ENCODE data around the gene LOX. TPM values are rescaled to one million over a fixed set of nuclear protein-coding genes. Genes with fewer than 3 reads are reported as not detected.
A peak's percentile ranks its signal among the peaks of the same experiment; 100 is the strongest.

The LOX gene
- total and polyA plus RNA-seq, 9 of the 15 experiments (the other 6 are each of a cell fraction or from before 2014, with no cell fraction given), result 0.06 to 0.09 TPM; not detected in 7

- peak; percentile 19 for TF ChIP-seq CCNT2 (IDR thresholded peaks at IDR 0.05; ENCODE audit: borderline replicate concordance, extremely low read depth, insufficient read length, low read depth, low read length)
- TF ChIP-seq DPF2 (IDR thresholded peaks at IDR 0.05), result peak; percentile 76
- no peak for TF ChIP-seq MEIS2 (IDR thresholded peaks at IDR 0.05; ENCODE audit: partially characterized antibody)
- no peak for TF ChIP-seq SETDB1 (IDR thresholded peaks at IDR 0.05; ENCODE audit: low read length)
- TF ChIP-seq ZNF165 (CRISPR knock-in tag; IDR thresholded peaks at IDR 0.05; ENCODE audit: borderline replicate concordance), result no peak
- TF ChIP-seq POLR2H (tag; IDR thresholded peaks at IDR 0.05; ENCODE audit: low read depth), result no peak
- TF ChIP-seq TRIM28 (IDR thresholded peaks at IDR 0.05), result no peak
- no peak for TF ChIP-seq POLR2AphosphoS2 (IDR thresholded peaks at IDR 0.05; ENCODE audit: low read length)
- TF ChIP-seq NKRF (IDR thresholded peaks at IDR 0.05; ENCODE audit: borderline replicate concordance), result no peak
- no peak for TF ChIP-seq RCOR1 (IDR thresholded peaks at IDR 0.05; ENCODE audit: borderline replicate concordance in 1 of 2, low read depth in 2 of 2, low read length in 2 of 2)
- no peak for TF ChIP-seq SRSF1 (IDR thresholded peaks at IDR 0.05; ENCODE audit: low read depth, low read length)
- TF ChIP-seq E2F5 (CRISPR knock-in tag; IDR thresholded peaks at IDR 0.05), result no peak
- no peak for TF ChIP-seq ESRRB (CRISPR knock-in tag; IDR thresholded peaks at IDR 0.05; ENCODE audit: borderline replicate concordance)
- TF ChIP-seq YBX1 (IDR thresholded peaks at IDR 0.05), result no peak
- no peak for TF ChIP-seq ZC3H4 (CRISPR knock-in tag; IDR thresholded peaks at IDR 0.05; ENCODE audit: borderline replicate concordance)
Measured at GRCh38 chr5:122121479-122122465, 43.7 kb upstream of the LOX start (continued).

Data from K562 (cell line).